Measurements from ENCODE around the gene SFTA2.
"Not testable (repeated sequence)": the region's sequence is repeated elsewhere in the genome, so short reads cannot be mapped to it uniquely, and the experiment has no call there.

- TF ChIP-seq CTCF, POLR2AphosphoS5 (IDR thresholded peaks at IDR 0.05): not testable (repeated sequence)
Observed at GRCh38 chr6:30969171-30969570, 37.2 kb upstream of the SFTA2 start.

Measured in sigmoid colon (tissue), 4 donors.